HG02571 (cell line): ENCODE results near the gene ASPA.
"Not testable (repeated sequence)": the region's sequence is repeated elsewhere in the genome, so short reads cannot be mapped to it uniquely, and the experiment has no call there.

Experiments
- ATAC-seq: cut with Tn5 transposase; IDR thresholded peaks from one replicate; pipeline ENCODE4 v1.9.1; 2021; ENCODE audit warnings: mild to moderate bottlenecking, moderate library complexity; ENCODE audit not compliant: unreplicated experiment

ASPA gene

DNA sequence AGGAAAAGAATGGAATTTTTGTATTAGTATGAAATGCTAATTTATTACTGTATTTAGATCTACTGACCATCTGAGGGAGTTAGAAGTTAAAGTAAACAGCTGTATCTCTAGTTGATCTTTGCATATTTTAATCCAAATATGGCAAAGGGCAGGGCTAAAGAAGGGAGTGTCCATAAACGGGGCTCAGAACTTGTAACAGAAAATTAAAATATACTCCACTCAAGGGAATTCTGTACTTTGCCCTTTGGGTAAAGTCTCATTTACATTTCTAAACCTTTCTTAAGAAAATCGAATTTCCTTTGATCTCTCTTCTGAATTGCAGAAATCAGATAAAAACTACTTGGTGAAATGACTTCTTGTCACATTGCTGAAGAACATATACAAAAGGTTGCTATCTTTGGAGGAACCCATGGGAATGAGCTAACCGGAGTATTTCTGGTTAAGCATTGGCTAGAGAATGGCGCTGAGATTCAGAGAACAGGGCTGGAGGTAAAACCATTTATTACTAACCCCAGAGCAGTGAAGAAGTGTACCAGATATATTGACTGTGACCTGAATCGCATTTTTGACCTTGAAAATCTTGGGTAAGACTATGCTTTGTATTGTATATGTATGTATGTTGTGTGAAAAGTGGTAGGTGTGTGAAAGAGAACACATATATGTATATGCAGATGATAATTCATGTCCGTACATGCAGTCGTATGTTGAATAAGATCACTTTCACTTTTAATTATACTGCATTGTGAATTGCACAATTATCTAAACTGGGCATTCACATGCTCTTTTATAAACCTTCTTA lies at the start of gene ASPA:
TSS of gene ASPA (plus strand) at position 186 of the 799 bp plus-strand sequence. CDS start at position 349, 163 bp downstream.
- no peak for ATAC-seq

DNA sequence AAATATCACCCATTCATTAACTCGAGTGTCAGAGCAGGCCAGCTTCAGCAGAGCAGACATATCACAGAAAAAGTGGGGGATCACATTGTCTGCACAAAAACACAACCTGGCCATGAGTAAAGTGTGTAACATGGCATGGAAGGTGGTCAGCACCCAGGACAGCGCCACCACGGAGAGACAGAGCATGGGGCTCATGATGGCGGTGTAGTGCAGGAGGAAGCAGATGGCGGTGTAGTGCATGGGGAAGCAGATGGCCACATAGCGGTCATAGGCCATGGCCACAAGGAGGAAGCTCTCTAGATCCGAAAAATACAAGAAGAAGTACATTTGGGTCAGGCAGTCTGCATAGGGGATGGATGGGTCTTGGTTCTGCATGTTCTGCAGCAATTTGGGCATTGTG lies 42.6 kb upstream of the ASPA start:
- not testable (repeated sequence) for ATAC-seq

DNA sequence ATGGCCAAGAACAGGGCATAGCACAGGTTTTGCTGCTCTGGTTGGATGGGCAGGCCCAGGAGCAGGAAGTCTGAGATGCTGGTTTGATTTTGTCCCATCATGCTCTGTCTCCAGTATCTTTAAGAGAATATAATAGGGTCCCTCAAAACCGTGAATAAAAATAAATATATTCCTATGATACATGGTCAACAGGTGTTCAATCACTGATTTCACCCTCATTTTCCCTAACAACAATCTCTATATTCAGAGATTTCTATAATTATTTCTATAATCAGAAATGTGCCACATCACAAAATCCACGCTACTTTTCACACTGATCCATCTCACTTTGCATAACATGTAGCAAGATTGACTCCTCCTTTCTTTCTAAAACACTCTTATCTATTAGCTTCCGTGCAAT lies 42.1 kb upstream of the ASPA start, which contains the start of gene OR1E2:
TSS of gene OR1E2 (minus strand) at position 101 of the 400 bp plus-strand sequence. CDS start at position 101, 0 bp downstream.
- ATAC-seq: no peak

DNA sequence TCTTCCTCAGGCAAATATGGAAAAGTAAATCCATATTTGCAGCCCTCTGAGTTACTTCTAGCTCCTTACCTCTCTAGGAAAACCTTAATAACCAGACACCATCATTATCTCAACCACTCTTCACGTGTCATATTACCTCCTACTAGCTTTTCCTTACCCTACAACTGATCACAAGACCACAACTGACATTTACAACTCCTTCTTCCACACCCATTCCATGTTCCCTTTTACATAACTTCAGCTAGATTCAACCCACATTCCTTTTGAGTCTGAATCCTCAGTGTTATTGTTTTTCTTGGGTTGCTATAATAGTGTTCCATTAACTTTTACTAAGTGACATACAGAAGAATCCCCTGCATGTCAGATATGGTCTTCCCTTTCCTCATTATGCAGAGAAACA lies 37.4 kb upstream of the ASPA start:
- no peak for ATAC-seq

DNA sequence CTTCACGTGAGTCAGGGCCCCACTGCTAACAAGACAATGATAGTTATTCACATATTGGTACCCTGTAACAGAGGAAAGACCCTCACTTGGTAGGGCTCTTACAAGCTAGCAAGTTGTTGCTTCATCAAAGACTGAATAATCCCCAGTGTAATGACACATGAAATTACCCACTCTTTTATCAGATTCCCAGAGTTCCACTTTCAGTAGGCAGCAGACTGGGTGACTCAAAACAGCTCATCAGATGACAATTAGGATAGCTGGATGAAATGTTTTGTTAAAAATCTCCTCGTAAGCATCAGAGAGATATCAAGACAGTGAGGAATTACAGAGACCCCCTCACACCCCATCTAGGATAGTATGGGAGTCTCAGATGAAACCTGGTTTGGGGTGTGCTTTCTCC lies 35.3 kb upstream of the ASPA start:
- ATAC-seq: no peak

GRCh38 chr17:3447625-3448024 lies 28.2 kb upstream of the ASPA start:
- no peak for ATAC-seq

- no peak for ATAC-seq
These were observed 27.6 kb upstream of the ASPA start for GRCh38 chr17:3448059-3448665.

DNA sequence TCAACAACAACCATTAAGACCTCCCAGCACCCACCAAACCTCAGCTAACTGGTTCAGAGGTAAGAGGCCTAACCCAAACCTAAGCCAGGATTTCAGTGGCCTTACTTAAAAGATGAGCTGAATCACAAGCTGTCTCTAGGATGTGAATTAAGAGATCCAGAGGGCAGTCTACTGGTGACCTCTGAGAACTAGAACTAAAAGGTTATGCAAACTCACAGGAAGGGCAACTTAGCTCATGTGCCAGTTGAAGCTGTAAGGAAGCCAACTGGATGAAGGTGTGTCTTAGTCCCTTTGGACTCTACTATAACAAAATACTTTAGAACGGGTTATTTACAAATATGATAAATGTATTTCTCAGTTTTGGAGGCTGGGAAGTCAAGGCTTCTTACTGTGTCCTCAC lies 9.4 kb upstream of the ASPA start:
- ATAC-seq: not testable (repeated sequence)

DNA sequence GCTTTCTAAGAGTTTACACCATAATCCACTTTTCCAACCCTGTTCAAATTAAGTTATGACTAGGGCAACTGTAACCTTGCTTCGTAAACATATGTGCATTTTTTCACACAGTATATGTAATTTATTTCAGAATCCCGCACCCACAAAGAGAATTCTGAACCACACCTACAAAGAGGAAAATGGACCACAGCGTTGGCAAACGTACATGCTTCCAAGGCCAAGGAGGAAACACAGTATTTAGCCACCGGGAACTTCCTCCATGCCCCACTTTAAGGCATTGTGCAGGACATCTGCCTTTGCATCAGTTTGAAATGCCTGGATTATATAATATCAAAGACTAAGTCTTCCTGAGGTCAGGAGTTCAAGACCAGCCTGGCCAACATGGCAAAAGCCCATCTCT lies 6.3 kb upstream of the ASPA start:
- ATAC-seq: no peak

GRCh38 chr17:3471599-3471998 lies 4.2 kb upstream of the ASPA start, which contains the start of gene SPATA22:
Gene SPATA22 (minus strand): TSS chr17:3471819. CDS start chr17:3469325, 2,494 bp downstream.
- no peak for ATAC-seq

DNA sequence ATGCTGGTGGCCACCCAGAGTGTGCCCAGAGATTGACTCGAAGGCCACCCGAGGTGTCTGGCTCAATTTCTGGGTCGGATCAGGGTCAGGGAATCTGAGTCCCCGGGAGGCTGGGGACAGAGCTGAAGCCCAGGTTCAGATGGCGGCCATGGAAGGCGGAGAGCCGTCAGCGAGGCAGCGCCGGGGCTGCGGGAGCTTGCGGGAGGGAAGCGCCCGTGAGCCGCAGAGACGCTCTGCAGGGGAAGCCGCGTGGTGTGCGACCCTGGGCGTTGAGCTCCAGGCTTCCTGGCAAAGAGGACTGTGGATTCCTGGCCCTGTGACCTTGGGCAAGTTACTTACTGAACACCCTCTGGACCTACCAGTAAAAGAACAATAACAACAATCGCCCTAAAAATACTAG lies 3.7 kb upstream of the ASPA start:
- no peak for ATAC-seq

GRCh38 chr17:3474212-3474611 lies 1.6 kb upstream of the ASPA start:
- ATAC-seq: no peak

GRCh38 chr17:3475251-3475685 lies 529 bp upstream of the ASPA start:
- ATAC-seq: no peak

DNA sequence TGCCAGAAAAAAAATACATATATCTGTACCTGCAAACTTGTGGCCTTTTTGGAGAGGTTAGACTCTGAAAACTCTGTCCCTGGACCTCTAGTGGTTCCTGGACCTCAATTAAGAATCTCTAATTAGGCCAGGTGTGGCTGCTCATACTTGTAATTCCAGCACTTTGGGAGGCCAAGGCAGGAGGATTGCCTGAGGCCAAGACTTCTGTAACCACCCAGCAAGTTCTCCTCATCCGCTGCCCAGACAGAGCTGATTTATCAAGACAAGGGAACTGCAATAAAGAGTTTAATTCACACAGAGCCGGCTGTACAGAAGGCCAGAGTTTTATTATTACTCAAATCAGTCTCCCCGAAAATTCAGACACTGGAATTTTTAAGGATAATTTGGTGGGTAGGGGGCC lies 4.2 kb downstream of the ASPA start:
- no peak for ATAC-seq

DNA sequence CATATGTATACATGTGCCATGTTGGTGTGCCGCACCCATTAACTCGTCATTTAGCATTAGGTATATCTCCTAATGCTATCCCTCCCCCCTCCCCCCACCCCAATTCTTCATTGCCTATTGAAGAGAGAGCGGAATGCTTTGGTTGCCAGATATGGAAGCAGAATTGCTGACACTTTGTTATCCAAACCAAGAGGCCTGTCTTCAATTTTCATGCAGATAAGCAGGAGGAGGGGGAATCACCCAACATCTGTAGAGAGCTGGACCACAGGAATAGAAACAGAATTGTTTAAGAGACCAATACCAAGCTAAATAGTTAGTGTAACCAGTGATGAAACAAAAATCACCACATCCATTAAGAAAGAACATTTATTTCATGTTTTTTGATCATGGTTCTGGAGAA lies 7.1 kb downstream of the ASPA start:
- ATAC-seq: no peak

DNA sequence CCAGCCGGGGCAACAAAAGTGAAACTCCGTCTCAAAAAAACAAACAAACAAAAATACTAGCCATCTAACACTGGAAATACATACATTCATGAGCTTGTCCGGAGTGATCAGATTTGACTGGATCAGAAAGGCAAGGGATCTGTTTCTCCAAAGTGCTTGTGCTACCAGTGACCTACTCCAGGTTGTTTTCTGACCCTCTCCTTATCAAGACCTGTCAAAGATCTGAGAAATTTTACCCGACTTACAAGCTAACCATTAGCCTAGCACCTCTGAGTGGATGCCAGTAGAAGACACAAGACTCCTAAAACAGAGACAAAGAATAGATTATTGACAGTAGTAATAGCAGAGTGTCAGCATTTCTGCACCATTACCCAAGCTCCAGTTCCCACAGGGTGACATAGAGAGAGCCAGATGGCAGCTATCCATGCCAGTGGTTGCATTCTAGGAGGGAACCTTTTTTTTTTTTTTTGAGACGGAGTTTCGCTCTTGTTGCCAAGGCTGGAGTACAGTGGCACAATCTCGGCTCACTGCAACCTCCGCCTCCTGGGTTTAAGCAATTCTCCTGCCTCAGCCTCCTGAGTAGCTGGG lies 9.8 kb downstream of the ASPA start:
- ATAC-seq: no peak

- ATAC-seq: no peak
These were observed 21.3 kb downstream of the ASPA start for GRCh38 chr17:3497101-3497500.

DNA sequence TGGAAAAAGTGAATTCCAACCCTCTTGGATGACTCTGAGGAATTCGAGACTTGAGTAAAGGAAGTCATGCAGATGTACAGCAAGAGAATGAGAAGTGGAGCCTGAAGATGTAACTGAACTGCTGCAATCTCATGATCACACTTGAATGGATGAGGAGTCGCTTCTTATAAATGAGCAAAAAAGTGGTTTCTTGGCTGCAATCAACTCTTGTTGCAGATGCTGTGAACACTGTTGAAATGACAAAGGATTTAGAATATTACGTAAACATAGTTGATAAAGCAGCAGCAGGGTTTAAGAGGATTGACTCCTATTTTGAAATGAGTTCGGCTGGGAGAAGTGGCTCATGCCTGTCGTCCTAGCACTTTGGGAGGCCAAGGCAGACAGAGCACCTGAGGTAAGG lies 25.5 kb downstream of the ASPA start:
- no peak for ATAC-seq

- no peak for ATAC-seq
These were observed 26.7 kb downstream of the ASPA start for GRCh38 chr17:3502466-3502865.

GRCh38 chr17:3503285-3503684 lies 27.5 kb downstream of the ASPA start:
- ATAC-seq: no peak

DNA sequence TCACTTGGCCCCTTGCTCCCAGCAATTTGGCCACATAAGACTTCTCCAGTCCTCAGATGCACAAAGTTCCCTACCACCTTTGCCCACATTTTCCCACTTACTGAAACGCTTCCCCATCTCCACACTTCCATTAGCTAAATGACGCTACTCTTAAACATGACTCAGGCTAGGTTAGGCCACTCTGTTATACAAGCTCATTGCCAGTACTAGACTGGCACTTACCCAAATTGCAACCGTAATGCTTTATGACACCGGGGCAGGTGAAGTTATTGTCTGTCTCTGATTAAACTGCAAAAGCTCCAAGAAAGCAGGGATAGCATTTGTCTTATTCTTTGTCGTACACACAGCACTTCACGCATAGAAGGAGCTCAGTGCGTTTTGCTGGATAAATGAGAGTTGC lies 29.2 kb downstream of the ASPA start:
- no peak for ATAC-seq

GRCh38 chr17:3506054-3506453 lies 30.3 kb downstream of the ASPA start:
- no peak for ATAC-seq
